RPMI8226 (cell line): ENCODE results near the gene KRTAP5-7.
"Not testable (repeated sequence)": the region's sequence is repeated elsewhere in the genome, so short reads cannot be mapped to it uniquely, and the experiment has no call there.

Source experiments
- DNase-seq: peaks from one replicate; pipeline ENCODE4 v3.0.0-alpha.2; 2015

The KRTAP5-7 gene

DNA sequence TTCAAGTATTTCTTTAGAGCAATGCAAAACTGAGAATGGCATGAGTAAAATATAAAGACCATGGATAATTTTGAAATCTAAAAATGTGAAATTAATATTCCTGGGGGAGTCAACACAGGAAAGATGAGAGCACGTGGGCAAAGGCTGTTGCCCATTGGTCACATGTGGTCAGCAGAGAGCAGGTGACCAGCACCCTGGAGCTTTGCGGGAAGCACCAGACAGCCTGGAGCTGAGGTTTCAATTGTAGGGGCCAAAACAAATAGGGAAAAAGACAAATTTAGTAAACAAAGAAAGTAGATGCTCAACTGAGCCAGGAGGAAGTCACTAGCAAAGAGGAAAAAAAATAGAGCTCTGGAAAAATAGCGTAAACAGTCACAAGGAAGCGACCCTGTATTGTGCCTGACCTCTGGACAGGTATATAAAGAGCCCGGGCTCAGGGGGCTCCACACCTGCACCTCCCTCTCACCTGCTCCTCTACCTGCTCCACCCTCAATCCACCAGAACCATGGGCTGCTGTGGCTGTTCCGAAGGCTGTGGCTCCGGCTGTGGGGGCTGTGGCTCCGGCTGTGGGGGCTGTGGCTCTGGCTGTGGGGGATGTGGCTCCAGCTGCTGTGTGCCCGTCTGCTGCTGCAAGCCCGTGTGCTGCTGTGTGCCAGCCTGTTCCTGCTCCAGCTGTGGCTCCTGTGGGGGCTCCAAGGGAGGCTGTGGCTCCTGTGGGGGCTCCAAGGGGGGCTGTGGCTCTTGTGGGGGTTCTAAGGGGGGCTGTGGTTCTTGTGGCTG lies at the start of gene KRTAP5-7:
Gene KRTAP5-7 (plus strand): TSS at position 472 of the 780 bp plus-strand sequence. CDS start 34 bp downstream, at position 506.
- not testable (repeated sequence) for DNase-seq

GRCh38 chr11:71477641-71478527 lies 49.2 kb upstream of the KRTAP5-7 start:
- DNase-seq, result no peak

DNA sequence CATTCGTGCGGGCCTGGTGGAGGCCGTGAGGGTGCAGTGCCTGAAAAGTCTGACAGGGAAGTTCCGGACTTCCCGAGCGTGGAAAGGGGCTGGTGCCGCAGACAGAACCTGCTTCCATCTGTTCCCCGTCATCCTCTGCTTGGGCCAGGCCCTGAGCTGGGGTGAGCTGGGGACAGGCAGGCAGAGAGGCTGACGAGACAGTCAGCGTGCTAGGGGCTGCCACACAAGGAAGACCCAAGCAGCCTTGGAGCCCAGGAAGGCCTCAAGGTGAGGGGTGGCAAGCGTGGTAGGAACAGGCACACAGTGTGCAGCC lies 48.6 kb upstream of the KRTAP5-7 start:
- DNase-seq, result no peak

GRCh38 chr11:71481101-71481960 lies 45.7 kb upstream of the KRTAP5-7 start:
- DNase-seq, result no peak

- no peak for DNase-seq
Measured at GRCh38 chr11:71482216-71482615, 44.9 kb upstream of the KRTAP5-7 start.

DNA sequence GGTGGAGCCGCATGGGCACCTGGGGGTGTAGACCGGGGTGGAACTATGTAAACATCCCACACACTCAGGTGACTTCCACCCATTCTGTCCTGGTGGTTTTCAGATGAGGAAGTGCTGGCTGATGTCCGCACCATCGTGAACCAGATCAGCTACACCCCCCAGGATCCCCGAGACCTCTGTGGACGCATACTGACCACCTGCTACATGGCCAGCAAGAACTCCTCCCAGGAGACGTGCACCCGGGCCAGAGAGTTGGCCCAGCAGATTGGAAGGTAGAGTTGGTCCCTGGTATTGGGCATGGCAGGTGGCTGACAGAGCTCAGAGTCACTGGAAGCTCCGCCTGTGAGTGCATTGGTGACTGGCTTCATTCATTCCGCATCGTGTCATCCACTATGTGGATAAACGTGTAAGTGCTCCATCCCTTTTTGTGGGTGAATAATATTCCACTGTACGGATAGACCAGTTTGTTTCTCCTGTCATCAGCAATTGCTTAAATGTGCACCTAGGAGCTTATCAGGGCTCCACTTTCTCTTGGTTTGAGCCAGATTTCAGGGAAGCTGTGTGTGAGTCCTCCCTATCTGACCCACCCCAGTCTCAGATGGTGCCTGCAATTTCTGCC lies 44.2 kb upstream of the KRTAP5-7 start:
- no peak for DNase-seq

DNA sequence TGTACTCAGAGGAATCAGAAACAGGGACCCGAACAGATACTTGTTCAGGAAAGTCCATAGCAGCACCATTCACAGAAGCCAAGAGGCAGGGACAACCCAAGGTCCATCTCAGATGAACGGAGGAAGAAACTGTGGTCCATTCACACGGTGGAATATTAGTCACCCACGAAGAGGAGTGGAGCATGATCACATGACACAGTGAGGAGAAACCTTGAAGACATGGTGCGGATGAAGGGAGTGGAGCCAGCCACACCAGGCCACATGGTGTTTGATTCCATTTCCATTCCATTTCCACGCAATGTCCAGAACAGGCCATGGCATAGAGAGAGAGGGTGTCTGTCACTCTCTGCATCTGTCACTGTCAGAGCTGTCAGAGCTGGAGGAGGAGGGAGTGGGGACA lies 43.4 kb upstream of the KRTAP5-7 start:
- no peak for DNase-seq

DNA sequence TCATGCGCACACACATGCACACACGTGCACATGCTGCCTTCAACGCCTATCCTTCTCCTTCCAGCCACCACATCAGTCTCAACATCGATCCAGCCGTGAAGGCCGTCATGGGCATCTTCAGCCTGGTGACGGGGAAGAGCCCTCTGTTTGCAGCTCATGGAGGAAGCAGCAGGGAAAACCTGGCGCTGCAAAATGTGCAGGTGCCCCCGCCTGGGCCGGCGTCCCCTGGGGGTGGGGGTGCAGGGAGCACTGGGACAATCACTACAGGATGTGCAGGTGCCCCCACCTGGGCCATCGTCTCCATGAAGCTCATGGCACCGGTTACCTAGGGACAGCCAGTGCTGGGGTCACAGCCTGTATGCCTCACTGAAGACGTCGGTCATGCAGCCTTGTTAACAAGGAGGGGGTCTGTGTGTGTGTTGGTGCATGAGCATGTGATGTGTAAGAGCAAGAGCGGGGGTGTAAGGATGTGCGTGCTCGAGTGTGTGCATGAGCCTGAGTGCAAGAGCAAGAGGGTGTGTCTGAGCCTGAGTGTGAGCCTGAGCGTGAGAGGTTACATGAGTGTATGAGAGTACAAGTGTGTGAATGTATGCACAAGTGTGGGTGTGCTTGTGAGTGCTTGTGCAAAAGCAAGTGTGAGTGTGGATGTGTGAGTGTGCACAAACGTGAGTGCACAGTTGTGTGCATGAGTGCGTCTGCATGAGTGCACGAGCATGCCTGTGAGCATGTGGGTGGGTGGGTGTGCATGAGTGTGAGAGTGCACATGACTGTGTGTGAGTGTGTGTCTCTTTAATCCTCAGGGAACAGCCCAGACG lies 42.6 kb upstream of the KRTAP5-7 start:
- DNase-seq, result no peak

DNA sequence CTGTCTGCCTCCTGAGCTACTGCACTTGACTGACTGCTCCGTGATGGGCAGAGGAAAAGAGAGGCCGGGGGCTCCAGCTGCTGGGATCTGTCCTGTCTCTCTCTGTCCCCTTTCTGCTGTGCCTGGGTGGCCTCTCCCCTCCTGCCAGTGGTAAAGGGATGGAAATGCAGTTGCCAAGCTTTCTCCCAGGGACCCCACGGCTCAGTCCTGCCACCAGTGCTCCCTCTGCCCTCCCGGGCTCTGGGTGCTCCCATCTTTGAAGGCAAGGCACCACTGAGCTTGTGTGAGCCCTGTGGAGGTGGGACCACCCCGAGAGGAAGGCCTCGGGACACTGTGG lies 42.0 kb upstream of the KRTAP5-7 start:
- DNase-seq, result no peak

- DNase-seq, result no peak
Measured at GRCh38 chr11:71485466-71485865, 41.6 kb upstream of the KRTAP5-7 start.

DNA sequence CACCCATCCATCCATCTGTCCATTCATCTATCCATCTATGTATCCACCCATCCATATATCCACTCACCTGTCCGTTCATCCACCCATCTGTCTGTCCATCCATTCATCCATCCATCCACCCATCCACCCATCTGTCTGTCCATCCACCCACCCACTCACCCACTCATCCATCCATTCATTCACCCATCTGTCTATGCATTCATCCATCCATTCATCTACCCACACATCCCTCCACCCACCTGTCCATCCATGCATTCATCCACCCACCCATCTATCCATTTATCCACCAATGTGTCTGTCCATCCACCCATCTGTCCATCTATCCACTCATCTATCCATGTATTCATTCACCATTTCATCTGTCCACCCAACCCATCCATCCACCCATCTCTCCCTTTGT lies 40.7 kb upstream of the KRTAP5-7 start:
- DNase-seq, result no peak

DNA sequence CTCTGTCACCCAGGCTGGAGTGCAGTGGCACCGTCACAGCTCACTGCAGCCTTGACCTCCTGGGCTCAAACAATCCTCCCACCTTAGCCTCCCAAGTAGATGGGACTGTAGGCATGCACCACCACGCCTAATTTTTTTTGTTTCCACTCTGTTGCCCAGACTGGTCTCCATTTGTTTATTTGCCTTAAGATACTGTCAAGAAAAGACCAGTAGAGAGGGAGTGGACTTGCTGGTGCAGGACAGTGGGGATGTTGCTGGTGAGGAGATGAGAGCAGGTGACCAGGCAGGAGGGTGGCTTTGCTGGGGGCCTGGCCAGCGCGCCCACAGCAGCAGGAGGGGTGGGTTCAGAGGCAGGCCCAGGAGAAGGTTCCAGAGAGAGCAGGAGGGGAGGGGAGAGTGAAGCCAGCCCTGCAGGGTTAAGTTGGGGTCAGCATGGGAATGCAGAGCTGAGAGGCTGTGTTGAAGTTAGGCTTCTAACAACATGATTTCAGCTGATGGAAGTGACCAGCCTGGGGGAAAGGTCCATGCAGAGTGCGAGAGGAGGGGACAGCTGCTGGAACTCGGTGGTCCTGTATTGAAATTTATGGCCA lies 38.3 kb upstream of the KRTAP5-7 start:
- no peak for DNase-seq

DNA sequence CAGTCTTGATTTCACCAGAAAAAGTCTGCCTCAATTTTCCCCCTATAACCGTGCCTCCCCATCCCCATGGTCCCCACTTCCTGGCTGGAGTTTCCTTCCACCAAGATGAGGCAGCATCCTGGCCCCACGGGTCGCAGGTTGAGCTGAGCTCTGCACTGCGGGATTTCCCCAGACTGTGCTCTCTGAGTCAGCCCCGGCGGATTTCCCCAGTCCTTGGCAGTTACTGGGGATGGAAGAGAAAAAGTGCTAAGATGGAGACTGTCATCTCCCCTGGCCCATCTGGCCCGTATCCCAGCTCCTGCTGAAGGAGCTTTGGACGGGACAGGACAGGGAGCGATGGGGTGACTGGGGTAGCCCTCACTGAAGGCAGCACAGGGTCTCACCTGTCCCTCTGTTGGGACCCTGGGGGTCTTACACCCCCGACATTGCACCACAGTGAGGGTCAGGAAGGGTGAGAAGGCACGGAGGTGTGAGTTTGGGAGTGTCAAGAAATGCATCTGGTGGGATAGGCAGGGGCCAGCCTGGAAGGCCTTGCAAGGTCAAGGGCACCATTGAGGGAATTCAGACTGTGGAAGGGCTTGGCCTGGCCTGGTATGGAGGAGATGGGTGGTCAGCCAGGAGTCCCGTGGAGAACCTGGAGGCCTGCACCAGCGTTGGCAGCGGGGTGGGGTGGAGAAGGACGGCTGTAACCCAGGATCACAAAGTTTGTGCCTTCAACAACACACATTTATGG lies 37.6 kb upstream of the KRTAP5-7 start:
- no peak for DNase-seq

- DNase-seq, result no peak
Measured at GRCh38 chr11:71490044-71490730, 36.9 kb upstream of the KRTAP5-7 start.

DNA sequence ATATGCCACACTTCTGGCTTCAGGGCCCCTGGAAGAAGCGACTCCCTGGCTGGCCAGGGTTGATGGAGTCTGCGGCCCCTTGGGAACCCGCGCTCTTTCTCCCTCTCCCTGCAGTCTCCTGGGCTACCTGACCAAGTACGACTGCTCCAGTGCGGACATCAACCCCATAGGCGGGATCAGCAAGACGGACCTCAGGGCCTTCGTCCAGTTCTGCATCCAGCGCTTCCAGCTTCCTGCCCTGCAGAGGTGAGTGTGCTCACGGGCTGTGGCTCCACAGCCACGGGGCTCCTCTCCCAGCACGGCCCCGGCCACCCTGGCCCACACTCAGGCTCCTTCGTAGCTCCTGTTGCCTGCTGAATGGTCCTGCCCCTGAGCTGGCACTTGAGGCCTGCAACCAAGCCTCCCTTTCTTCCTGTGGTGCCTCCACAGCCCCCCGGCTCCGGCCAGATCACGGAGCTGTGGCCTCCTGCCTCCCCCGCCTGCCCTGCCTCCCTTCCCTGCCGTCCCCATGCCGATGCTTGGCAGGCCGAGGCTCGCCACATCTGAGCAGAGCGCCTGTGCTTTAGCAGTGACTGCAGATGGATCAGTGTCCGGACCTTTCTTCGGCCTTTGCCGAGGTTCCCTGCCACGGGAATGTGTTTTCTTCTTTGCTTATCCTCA lies 36.2 kb upstream of the KRTAP5-7 start:
- no peak for DNase-seq

GRCh38 chr11:71491531-71491930 lies 35.5 kb upstream of the KRTAP5-7 start:
- DNase-seq, result no peak

- no peak for DNase-seq
Measured at GRCh38 chr11:71491940-71492339, 35.1 kb upstream of the KRTAP5-7 start.

DNA sequence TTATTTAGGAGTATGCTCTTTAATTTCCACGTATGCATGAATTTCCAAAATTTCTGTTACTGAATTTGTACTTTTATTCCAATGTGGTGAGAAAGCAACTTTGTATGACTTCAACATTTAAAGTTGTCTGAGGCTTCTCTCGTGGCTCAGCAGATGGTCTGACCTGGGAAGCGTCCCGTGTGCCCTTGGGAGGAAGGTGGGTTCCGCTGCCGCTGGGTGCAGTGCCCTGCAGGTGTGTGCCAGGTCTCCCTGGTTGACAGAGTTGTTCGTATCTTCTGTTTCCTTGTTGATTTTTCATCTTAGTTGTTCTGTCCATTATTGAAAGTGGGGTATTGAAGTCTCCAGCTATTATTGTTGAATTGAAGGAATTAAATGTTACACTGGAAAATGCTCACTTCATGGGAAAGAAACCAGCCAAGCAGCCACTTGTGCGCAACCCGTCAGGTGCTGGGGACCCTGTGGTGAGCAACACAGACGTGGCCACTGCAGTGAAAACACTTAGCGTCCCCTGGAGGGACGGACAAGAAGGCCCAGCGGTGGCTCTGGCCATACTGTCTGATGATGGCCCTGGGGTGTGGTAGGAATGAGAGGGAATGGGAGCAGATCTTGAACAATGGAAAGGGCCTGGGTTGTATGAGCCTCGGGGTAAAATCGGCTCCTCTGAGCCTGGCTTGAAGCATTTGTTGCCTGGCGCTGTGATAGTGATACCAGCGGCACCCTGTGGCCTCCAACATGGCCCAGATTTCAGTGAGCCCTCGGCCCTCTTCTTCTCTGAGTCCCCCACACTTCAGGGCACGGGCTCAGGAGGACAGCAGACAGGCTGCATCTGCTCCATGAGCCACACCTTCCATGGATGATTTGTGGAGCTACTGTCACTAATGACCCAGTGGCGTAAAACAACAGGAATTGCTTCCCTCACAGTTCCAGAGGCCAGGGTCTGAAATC lies 31.5 kb upstream of the KRTAP5-7 start:
- DNase-seq, result no peak

DNA sequence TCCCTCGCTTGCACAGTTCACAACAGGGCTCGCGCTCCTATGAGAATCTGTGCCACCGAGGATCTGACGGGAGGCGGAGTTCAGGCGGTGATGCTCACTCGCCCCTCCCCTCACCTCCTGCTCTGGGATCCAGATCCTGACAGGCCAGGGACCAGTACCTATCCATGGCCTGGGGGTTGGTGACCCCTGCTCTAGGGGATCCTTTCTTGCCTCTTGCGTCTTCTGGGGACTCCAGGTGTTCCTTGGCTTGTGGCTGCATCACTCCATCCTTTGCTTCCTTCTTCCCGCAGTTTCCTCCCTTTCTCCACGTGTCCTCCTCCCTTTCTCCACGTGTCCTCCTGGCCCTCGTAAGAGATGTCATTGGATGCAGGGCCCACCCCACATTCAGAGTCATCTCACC lies 30.6 kb upstream of the KRTAP5-7 start:
- no peak for DNase-seq
